CD4-positive, alpha-beta T cell (primary cell): ENCODE results near the gene ATXN3. TPM values are rescaled to one million over a fixed set of nuclear protein-coding genes. Genes with fewer than 3 reads are reported as not detected.

Experiments used
- ATAC-seq: fragments of 200-7000 bp; cut with Tn5 transposase; one replicate; pipeline ENCODE4 v1.10.0; 2022; ENCODE audit warnings: mild to moderate bottlenecking; ENCODE audit not compliant: poor library complexity
- CTCF ChIA-PET: fragments of 350-600 bp; sonication (Branson Sonifier 250); formaldehyde crosslinking; loops from one replicate; lab custom pipeline; 2021; ENCODE audit warnings: antibody characterized with exemption, inconsistent platforms; lab: Charles Lee
- POLR2A ChIA-PET: fragments of 350-600 bp; sonication (Branson Sonifier 250); formaldehyde crosslinking; loops from one replicate; lab custom pipeline; 2021; ENCODE audit warnings: antibody characterized with exemption, inconsistent platforms; lab: Charles Lee
- DNase-seq, 14 experiments: peaks; one replicate each; pipeline ENCODE4 v3.0.0-alpha.2; 2013 to 2020; ENCODE audit warnings: mixed read lengths in 2 of 14
- H3K27ac ChIP-seq, 2 donors: one replicate each; pipeline versions ENCODE4 v1.5.1 to v1.7.0; 2013; ENCODE audit warnings: low read length in 2 of 2, low read depth in 1 of 2, mild to moderate bottlenecking in 1 of 2
- H3K27me3 ChIP-seq, 2 experiments: 1 replicate in 1 of 2; 2 replicates in 1 of 2; pipeline versions ENCODE4 v1.6.1 to v1.7.0; 2013; ENCODE audit warnings: low read length in 2 of 2, control low read depth in 1 of 2, mild to moderate bottlenecking in 1 of 2, moderate library complexity in 1 of 2; ENCODE audit not compliant: insufficient read depth in 2 of 2, control insufficient read depth in 1 of 2
- H3K36me3 ChIP-seq: one replicate; pipeline ENCODE4 v1.6.1; 2013; ENCODE audit warnings: low read length, control low read depth; ENCODE audit not compliant: insufficient read depth
- H3K4me1 ChIP-seq: one replicate; pipeline ENCODE4 v1.6.1; 2013; ENCODE audit warnings: low read length, control low read depth; ENCODE audit not compliant: insufficient read depth
- H3K4me3 ChIP-seq: one replicate; pipeline ENCODE4 v1.5.1; 2013; ENCODE audit warnings: mild to moderate bottlenecking, low read length, moderate library complexity
- H3K9me3 ChIP-seq, 2 experiments: 1 replicate in 1 of 2; 2 replicates in 1 of 2; pipeline versions ENCODE4 v1.6.1 to v1.7.0; 2013; ENCODE audit warnings: low read length in 2 of 2, mild to moderate bottlenecking in 2 of 2, control low read depth in 1 of 2, moderate library complexity in 1 of 2; ENCODE audit not compliant: control insufficient read depth in 1 of 2, insufficient read depth in 1 of 2
- H3K27ac Mint-ChIP-seq: one replicate; pipeline ENCODE4 v1.8.0; 2020; ENCODE audit warnings: mixed read lengths
- H3K27me3 Mint-ChIP-seq: one replicate; pipeline ENCODE4 v1.8.0; 2021; ENCODE audit warnings: mixed read lengths
- H3K36me3 Mint-ChIP-seq: one replicate; pipeline ENCODE4 v1.8.0; 2021; ENCODE audit warnings: low read depth, mixed read lengths
- H3K4me1 Mint-ChIP-seq: one replicate; pipeline ENCODE4 v1.8.0; 2021; ENCODE audit warnings: low read depth, mixed read lengths
- H3K4me3 Mint-ChIP-seq: one replicate; pipeline ENCODE4 v1.8.0; 2020; ENCODE audit warnings: mild to moderate bottlenecking, mixed read lengths
- H3K9me3 Mint-ChIP-seq: one replicate; pipeline ENCODE4 v1.8.0; 2020; ENCODE audit warnings: mixed read lengths
- CTCF ChIP-seq: fragments of 200-600 bp; IDR thresholded peaks from one replicate; pipeline ENCODE4 v1.8.0; 2022; ENCODE audit warnings: antibody characterized with exemption, mild to moderate bottlenecking
- intact Hi-C, 2 experiments: fragments of 100-400 bp; cut with DNase I in 1 of 2; cut with micrococcal nuclease in 1 of 2; formaldehyde crosslinking; loops; one replicate each; pipeline versions ENCODE4 v1.15.1 to v1.9.0; 2023 to 2025; cut with DNase I, micrococcal nuclease
- total RNA-seq, 174 experiments: library from RNA in 2 of 174; stranded (reverse) in 2 of 174; gene quantifications; one replicate each; pipeline ENCODE4 v1.2.3 and lab custom pipeline; 2021 to 2026

The ATXN3 gene
- total RNA-seq, 2 experiments from 2014 or later = 21.5 to 22.1 TPM

GRCh38 chr14:92105073-92105892 lies 1.1 kb downstream of the ATXN3 start:
- no peaks in the 10 kb centered on the region for H3K27me3 ChIP-seq
- peaks cover 6% of the 10 kb centered on the region for H3K36me3 Mint-ChIP-seq
- H3K4me1 ChIP-seq = peaks cover 45% of the 10 kb centered on the region
- intact Hi-C loops = loop anchor here in 1 of 2 experiments (1.0 to 10.0 kb wide), 4 partner anchors 65 to 1770 kb away; partner anchors contain the start of genes GOLGA5, LYSET, NRDE2 and TRIP11
- peaks cover 76% of the 10 kb centered on the region for H3K4me1 Mint-ChIP-seq
- ATAC-seq = no peak
- DNase-seq = peak in 1 of 14 experiments; percentile 25
- peak overlapping the region; percentile 66 for H3K4me3 ChIP-seq
- ChIA-PET CTCF (interaction anchor here (1.2 to 4.5 kb wide), 3 partner anchors 16 to 42 kb away, joined by 3 to 134 read pairs (median 6); partner anchors contain the start of genes CPSF2 and NDUFB1), POLR2A (interaction anchor here (0.8 to 5.3 kb wide), 10 partner anchors 8 to 595 kb away, joined by 3 to 116 read pairs (median 8); partner anchors contain the start of genes CPSF2, NDUFB1, PPP4R3A and TRIP11)
- H3K27me3 Mint-ChIP-seq = no peaks in the 10 kb centered on the region
- no peaks in the 10 kb centered on the region for H3K9me3 ChIP-seq
- peak overlapping the region; percentile 84 for H3K27ac Mint-ChIP-seq
- peak overlapping the region; percentile 81 to 84 for H3K27ac ChIP-seq
- H3K9me3 Mint-ChIP-seq = no peaks in the 10 kb centered on the region
- H3K4me3 Mint-ChIP-seq = peak overlapping the region; percentile 95
- TF ChIP-seq CTCF = no peak
- peaks cover 4% of the 10 kb centered on the region for H3K36me3 ChIP-seq

GRCh38 chr14:92103363-92103989 lies 2.9 kb downstream of the ATXN3 start:
- intact Hi-C loops = loop anchor here in 1 of 2 experiments (10.0 kb wide), 1 partner anchor 1769 kb away; the partner anchor contains the start of gene NRDE2
- POLR2A ChIA-PET = interaction anchor here (0.7 to 2.1 kb wide), 2 partner anchors 19 to 236 kb away, joined by 3 to 7 read pairs; partner anchors contain the start of genes CPSF2 and NDUFB1
- Mint-ChIP-seq H3K27me3 (no peaks in the 10 kb centered on the region), H3K36me3 (peaks cover 6% of the 10 kb centered on the region), H3K27ac (no peak overlapping the region), H3K4me3 (peak overlapping the region; percentile 34), H3K4me1 (peaks cover 71% of the 10 kb centered on the region), H3K9me3 (no peaks in the 10 kb centered on the region)
- no peaks in the 10 kb centered on the region for H3K9me3 ChIP-seq
- ATAC-seq (no peak), DNase-seq (no peak)
- peaks cover 39% of the 10 kb centered on the region for H3K4me1 ChIP-seq
- H3K27me3 ChIP-seq = no peaks in the 10 kb centered on the region
- CTCF ChIA-PET = no interaction called here
- TF ChIP-seq CTCF = no peak
- H3K36me3 ChIP-seq = peaks cover 4% of the 10 kb centered on the region
- no peak overlapping the region for H3K4me3 ChIP-seq
- no peak overlapping the region for H3K27ac ChIP-seq

GRCh38 chr14:92099802-92100201 lies 6.6 kb downstream of the ATXN3 start:
- Histone ChIP-seq H3K9me3 (no peaks in the 10 kb centered on the region), H3K27me3 (no peaks in the 10 kb centered on the region), H3K27ac (no peak overlapping the region), H3K36me3 (peaks cover 6% of the 10 kb centered on the region), H3K4me1 (peaks cover 12% of the 10 kb centered on the region), H3K4me3 (no peak overlapping the region)
- no peak for ATAC-seq
- no peak overlapping the region for H3K4me3 Mint-ChIP-seq
- no peaks in the 10 kb centered on the region for H3K27me3 Mint-ChIP-seq
- H3K4me1 Mint-ChIP-seq = peaks cover 41% of the 10 kb centered on the region
- POLR2A ChIA-PET = interaction anchor here (0.5 kb wide), 1 partner anchor 38 kb away, joined by 3 read pairs; no protein-coding TSS in a partner anchor
- peaks cover 16% of the 10 kb centered on the region for H3K36me3 Mint-ChIP-seq
- CTCF ChIA-PET = no interaction called here
- no peak for TF ChIP-seq CTCF
- intact Hi-C loops = loop anchor here in 1 of 2 experiments (10.0 kb wide), 1 partner anchor 1765 kb away; the partner anchor contains the start of gene NRDE2
- no peak for DNase-seq
- H3K9me3 Mint-ChIP-seq = no peaks in the 10 kb centered on the region
- H3K27ac Mint-ChIP-seq = no peak overlapping the region
